Activated T-cell treated with anti-CD3 and anti-CD28 coated beads, Interleukin-2, amount 50 U/mL, for 72 hours (primary cell): ENCODE data around the gene SLC2A13. TPM values are rescaled to one million over a fixed set of nuclear protein-coding genes. Genes with fewer than 3 reads are reported as not detected.

ENCODE experiments used
- ATAC-seq, 2 donors: fragments of 150-1000 bp; cut with Tn5 transposase; replicated peaks in 1 of 2; 2 replicates each; pipeline ENCODE4 v1.10.0; 2021; ENCODE audit warnings: moderate library complexity in 2 of 2, mild to moderate bottlenecking in 1 of 2
- DNase-seq, 2 donors: peaks; one replicate each; pipeline ENCODE4 v3.0.0; 2021 to 2022; ENCODE audit warnings: mixed read lengths in 1 of 2
- H3K27ac Mint-ChIP-seq: one replicate; pipeline ENCODE4 v1.8.0; 2022; ENCODE audit warnings: mild to moderate bottlenecking, moderate library complexity, mixed read lengths
- H3K27me3 Mint-ChIP-seq: one replicate; pipeline ENCODE4 v1.8.0; 2022; ENCODE audit warnings: low read depth, mixed read lengths
- H3K36me3 Mint-ChIP-seq, 2 donors: one replicate each; pipeline ENCODE4 v1.8.0; 2022; ENCODE audit warnings: mixed read lengths in 2 of 2, mild to moderate bottlenecking in 1 of 2; ENCODE audit not compliant: insufficient read depth in 2 of 2
- H3K4me1 Mint-ChIP-seq: one replicate; pipeline ENCODE4 v1.8.0; 2022; ENCODE audit warnings: low read depth, mixed read lengths
- H3K4me3 Mint-ChIP-seq, 2 donors: one replicate each; pipeline ENCODE4 v1.8.0; 2022; ENCODE audit warnings: mild to moderate bottlenecking in 2 of 2, mixed read lengths in 2 of 2, moderate library complexity in 2 of 2
- H3K9me3 Mint-ChIP-seq, 2 donors: one replicate each; pipeline ENCODE4 v1.8.0; 2022; ENCODE audit warnings: mixed read lengths in 2 of 2
- total RNA-seq, 2 donors: library from RNA; stranded (reverse); gene quantifications; one replicate each; pipeline ENCODE4 v1.2.3, GENCODE V29; 2022

SLC2A13 gene
- total RNA-seq, 2 donors from 2014 or later = 3.0 to 5.8 TPM

DNA sequence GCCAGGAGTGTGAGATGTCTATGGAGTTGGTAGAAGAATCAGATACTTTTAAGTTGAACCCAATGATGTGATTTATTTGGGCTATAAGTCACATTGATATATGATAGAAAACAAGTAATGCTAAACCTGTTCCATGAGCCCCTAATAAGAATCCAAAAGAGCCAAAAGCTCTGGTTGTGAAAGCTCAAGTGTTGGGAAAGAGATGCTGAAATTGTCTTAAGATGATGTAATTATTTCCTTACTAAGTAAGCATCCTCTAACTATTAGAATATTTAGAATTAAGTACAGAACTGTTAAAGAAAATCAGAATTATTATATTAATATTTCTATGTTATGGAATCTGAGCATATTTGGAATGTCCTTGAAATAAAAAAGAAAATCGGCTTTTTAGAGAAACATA is 17.6 kb upstream of the SLC2A13 start:
- no peak overlapping the region for H3K27ac Mint-ChIP-seq
- no peaks in the 10 kb centered on the region for H3K4me1 Mint-ChIP-seq
- H3K27me3 Mint-ChIP-seq = peaks cover 42% of the 10 kb centered on the region
- H3K36me3 Mint-ChIP-seq = peaks cover 0 to 3% of the 10 kb centered on the region in 2 donors
- no peak for ATAC-seq
- H3K4me3 Mint-ChIP-seq = no peak overlapping the region
- H3K9me3 Mint-ChIP-seq = no peaks in the 10 kb centered on the region
- DNase-seq = no peak

DNA sequence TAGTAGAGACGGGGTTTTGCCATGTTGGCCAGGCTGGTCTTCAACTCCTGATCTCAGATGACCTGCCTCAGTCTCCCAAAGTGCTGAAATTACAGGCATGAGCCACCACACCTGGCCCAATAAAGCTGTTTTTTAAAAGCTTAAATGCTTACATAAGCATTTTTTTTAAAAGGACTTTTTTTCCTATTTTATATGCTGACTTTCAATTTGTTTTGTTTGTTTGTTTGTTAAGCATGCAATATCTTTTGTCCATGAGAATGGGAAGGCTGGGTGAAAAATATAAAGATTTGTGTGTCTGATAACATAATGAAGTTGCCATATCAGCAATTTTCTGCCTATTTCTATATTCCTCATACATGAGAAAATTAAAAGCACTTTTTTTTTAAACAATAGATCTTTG is 17.0 kb upstream of the SLC2A13 start:
- no peaks in the 10 kb centered on the region for H3K9me3 Mint-ChIP-seq
- H3K36me3 Mint-ChIP-seq = peaks cover 0 to 3% of the 10 kb centered on the region in 2 donors
- H3K4me3 Mint-ChIP-seq = no peak overlapping the region
- peaks cover 4% of the 10 kb centered on the region for H3K4me1 Mint-ChIP-seq
- H3K27me3 Mint-ChIP-seq = peaks cover 37% of the 10 kb centered on the region
- H3K27ac Mint-ChIP-seq = no peak overlapping the region
- no peak for ATAC-seq
- DNase-seq = no peak

DNA sequence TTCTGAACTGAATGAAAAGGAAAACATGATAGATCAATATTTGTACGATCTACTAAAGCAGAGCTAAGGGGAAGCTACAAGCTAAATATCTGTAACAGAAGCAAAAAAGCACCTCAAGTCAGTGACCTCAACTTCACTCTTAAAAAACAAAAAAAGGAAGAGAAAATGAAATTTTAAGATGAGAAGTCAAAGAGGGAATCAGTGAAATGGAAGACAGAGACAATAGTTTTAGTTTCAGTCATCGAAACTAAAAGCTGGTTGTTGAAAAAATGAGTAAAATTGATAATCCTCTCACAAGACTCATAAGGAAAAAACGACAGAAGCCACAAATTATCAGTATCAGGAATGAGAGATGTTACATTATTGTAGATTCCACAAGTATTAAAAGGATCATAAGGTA is 11.9 kb upstream of the SLC2A13 start:
- Mint-ChIP-seq H3K27ac (peak overlapping the region; percentile 47), H3K9me3 (no peaks in the 10 kb centered on the region), H3K27me3 (peaks cover 60% of the 10 kb centered on the region), H3K4me3 (peak overlapping the region in 1 of 2 donors; percentile 59), H3K4me1 (peaks cover 14% of the 10 kb centered on the region), H3K36me3 (peaks cover 0 to 4% of the 10 kb centered on the region in 2 donors)
- peak; percentile 47 to 49 for ATAC-seq
- no peak for DNase-seq

DNA sequence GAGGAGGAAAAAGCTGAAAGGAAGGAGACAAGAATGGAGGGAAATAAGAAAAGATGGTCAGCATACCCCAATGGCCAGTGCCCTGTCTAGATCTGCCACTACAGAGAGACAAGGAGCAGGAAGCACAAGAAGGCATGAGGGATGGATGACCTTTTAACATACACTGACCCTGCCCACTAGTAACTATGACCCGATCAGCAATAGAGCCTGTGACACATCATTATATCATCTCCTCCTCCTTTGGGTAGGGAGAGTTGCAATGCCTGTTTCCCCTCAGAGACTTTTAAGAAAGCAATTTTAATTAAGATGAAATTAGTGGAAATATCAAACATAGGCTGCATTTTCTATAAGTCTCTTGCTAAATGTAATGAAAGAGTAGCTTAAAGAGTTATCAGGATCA is 4.7 kb upstream of the SLC2A13 start:
- Mint-ChIP-seq H3K27me3 (peaks cover 36% of the 10 kb centered on the region), H3K4me3 (no peak overlapping the region), H3K36me3 (no peaks in the 10 kb centered on the region), H3K4me1 (peaks cover 35% of the 10 kb centered on the region), H3K27ac (no peak overlapping the region), H3K9me3 (no peaks in the 10 kb centered on the region)
- DNase-seq = no peak
- no peak for ATAC-seq

DNA sequence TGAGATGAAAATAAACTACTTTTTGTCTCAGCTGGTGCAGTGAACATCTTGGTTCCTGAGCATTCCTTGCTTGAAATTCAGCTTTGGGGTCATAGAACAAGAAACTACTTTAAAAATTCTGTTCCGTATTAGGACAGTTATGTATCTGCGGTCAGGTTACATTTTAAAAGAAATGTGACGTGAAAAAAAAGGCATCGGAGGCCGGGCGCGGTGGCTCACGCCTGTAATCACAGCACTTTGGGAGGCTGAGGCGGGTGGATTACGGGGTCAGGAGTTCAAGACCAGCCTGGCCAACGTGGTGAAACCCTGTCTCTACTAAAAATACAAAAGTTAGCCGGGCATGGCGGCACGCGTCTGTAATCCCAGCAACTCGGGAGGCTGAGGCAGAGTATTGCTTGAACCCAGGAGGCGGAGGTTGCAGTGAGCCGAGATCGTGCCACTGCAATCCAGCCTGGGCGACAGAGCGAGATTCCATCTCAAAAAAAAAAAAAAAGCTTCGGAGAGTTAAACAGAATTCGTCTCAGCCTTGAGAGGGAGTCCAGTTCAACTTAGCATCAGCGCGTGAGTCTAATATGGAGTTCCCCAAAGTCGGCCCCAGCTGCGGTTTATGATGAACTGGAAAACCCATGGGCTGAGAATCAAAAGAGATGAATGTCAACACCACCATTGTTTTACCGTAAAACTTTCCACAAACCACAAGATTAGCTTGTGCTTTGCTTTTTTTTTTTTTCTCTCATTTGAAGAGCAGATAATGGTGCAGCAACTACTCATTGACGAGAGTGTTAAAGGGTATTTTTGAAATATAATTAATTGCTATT is 2.1 kb upstream of the SLC2A13 start:
- ATAC-seq (no peak), DNase-seq (peak; percentile 36 to 43)
- peaks cover 0 to 1% of the 10 kb centered on the region in 2 donors for H3K36me3 Mint-ChIP-seq
- H3K27ac Mint-ChIP-seq = no peak overlapping the region
- H3K27me3 Mint-ChIP-seq = peaks cover 37% of the 10 kb centered on the region
- peak overlapping the region; percentile 79 to 88 for H3K4me3 Mint-ChIP-seq
- peaks cover 53% of the 10 kb centered on the region for H3K4me1 Mint-ChIP-seq
- H3K9me3 Mint-ChIP-seq = no peaks in the 10 kb centered on the region

DNA sequence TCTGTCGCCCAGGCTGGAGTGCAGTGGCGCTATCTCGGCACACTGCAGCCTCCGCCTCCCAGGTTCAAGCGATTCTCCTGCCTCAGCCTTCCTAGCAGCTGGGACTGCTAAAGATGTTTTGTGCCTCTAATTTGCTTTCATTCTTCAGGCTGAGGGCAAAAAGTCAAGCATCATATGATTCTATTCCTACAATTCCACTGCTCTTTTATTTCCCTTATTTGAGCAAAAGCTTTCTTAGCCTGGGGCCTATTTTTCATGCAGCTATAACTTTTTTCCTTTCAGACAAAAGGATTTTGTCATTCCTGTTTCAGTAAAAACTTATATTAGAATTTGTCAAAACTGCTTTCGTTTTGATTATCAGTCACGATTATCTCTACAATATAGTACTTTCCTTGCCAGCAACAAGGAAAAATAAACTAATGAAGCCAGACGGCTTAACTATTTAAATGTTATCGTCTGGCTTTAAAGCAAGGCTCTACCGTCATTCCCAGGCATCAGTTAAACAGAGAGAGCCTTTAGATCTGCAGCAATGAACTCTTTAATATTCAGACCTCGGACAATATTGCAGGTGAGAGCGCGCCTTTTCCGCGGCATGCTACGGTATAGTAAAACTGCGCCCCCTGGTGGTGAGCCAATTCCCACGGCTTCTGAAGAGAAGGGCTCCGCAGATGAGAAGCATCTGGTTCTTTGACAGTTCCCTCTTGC is 1.4 kb upstream of the SLC2A13 start:
- H3K4me1 Mint-ChIP-seq = peaks cover 55% of the 10 kb centered on the region
- H3K27ac Mint-ChIP-seq = peak overlapping the region; percentile 63
- H3K9me3 Mint-ChIP-seq = no peaks in the 10 kb centered on the region
- ATAC-seq (peak; percentile 26 to 27), DNase-seq (peak; percentile 89 to 90)
- peaks cover 0 to 1% of the 10 kb centered on the region in 2 donors for H3K36me3 Mint-ChIP-seq
- peaks cover 31% of the 10 kb centered on the region for H3K27me3 Mint-ChIP-seq
- peak overlapping the region; percentile 79 to 88 for H3K4me3 Mint-ChIP-seq

DNA sequence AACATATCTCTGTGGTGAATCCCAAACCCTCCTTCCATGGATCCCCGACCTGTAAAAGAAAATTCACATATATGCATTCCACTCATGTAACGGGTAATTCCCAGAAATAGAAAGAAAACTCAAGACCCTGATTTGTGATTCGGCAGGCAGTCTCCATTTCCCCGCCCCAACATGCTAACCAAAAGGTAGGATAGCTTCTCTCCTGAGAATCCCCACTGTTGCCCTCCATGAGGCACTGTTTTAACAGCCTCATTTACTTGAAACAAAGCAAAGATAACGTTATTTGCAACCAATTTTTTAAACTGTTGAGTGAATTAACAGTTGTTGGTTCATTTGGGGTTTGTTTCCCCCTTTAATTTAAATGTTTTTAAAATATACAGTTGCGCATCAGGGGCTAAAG is 774 bp upstream of the SLC2A13 start:
- peak overlapping the region; percentile 79 to 88 for H3K4me3 Mint-ChIP-seq
- H3K36me3 Mint-ChIP-seq = peaks cover 0 to 1% of the 10 kb centered on the region in 2 donors
- ATAC-seq (no peak), DNase-seq (no peak)
- no peaks in the 10 kb centered on the region for H3K9me3 Mint-ChIP-seq
- peaks cover 56% of the 10 kb centered on the region for H3K4me1 Mint-ChIP-seq
- peaks cover 35% of the 10 kb centered on the region for H3K27me3 Mint-ChIP-seq
- no peak overlapping the region for H3K27ac Mint-ChIP-seq

DNA sequence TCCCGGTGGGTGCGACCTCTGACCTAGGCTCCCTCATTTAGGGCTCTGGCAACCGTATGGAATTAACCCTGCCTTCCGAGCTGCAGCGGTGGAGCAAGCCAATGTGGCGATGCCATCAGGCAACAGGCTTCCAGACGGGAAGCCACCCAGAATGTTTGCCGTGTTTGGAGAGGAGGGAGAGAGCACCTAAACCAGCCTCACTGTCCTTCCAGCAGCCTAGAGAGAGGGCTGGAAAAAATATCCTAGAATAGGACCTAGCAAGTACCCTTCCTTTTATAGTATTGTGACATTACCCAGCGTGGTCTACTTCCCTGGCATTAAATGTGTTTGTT is 287 bp upstream of the SLC2A13 start:
- peaks cover 60% of the 10 kb centered on the region for H3K4me1 Mint-ChIP-seq

DNA sequence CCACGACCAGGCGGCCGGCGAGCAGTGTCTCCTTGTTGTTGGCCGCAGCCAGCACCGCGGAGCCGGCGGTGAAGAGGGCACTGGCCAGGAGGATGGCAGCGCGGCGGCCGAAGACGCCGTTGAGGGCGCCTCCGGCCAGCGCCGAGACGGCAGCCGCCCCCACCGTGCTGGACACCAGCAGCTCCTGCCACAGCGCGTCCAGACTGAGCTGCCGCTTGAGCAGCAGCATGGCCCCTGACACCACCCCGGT is 691 bp downstream of the SLC2A13 start:
- H3K9me3 Mint-ChIP-seq = no peaks in the 10 kb centered on the region
- no peak overlapping the region for H3K27ac Mint-ChIP-seq
- ATAC-seq = peak in 1 of 2 donors; percentile 20
- peaks cover 53% of the 10 kb centered on the region for H3K4me1 Mint-ChIP-seq
- H3K4me3 Mint-ChIP-seq = peak overlapping the region; percentile 84 to 85
- peaks cover 30% of the 10 kb centered on the region for H3K27me3 Mint-ChIP-seq
- no peak for DNase-seq
- peaks cover 0 to 1% of the 10 kb centered on the region in 2 donors for H3K36me3 Mint-ChIP-seq

More for the DNA sequence above, 287 bp upstream of the SLC2A13 start:
- H3K9me3 Mint-ChIP-seq = no peaks in the 10 kb centered on the region
- H3K36me3 Mint-ChIP-seq = peaks cover 0 to 1% of the 10 kb centered on the region in 2 donors
- no peak for ATAC-seq
- H3K4me3 Mint-ChIP-seq = peak overlapping the region; percentile 79 to 88
- H3K27ac Mint-ChIP-seq = no peak overlapping the region
- no peak for DNase-seq
- H3K27me3 Mint-ChIP-seq = peaks cover 37% of the 10 kb centered on the region

DNA sequence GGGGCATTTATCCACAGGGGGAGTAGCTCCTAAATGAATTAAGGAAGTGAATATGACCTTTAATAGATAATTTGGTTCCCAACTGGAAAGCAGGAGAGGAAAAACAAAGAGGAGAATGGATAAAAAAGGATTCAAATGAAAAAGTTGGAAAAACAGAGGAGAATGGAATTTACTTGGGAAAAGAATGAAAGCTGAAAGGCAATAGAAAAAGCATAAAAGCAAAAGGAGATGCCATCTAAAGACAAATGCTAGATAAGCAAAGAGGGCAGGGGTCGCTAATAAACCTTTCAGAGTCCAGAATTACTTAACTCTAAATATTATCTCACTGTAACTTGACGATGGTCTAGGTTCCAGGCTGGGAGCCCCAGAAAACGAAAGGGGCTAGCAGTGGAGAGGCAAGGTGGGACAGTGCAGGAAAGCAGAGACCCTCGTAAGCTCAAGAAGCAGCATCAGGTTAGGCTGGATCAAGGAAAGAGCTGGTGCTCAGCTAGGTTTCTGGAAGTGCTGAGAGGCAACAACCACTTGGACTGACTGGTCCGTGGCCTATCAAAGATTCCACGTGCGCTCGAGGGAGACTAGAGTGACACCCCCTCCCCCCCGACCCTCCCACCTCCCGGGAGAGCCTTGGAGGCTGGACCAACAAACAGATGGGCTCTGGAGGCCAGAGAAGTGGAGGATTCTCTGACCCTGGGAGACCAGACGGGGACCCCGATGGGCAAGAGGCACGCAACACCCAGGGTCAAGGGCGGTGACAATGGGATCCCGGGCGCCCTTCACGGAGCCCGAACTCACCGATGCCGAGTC is 1.2 kb downstream of the SLC2A13 start:
- Mint-ChIP-seq H3K27ac (no peak overlapping the region), H3K9me3 (no peaks in the 10 kb centered on the region), H3K27me3 (peaks cover 29% of the 10 kb centered on the region), H3K4me3 (peak overlapping the region; percentile 84 to 85), H3K4me1 (peaks cover 53% of the 10 kb centered on the region), H3K36me3 (peaks cover 0 to 1% of the 10 kb centered on the region in 2 donors)
- DNase-seq (no peak), ATAC-seq (no peak)

DNA sequence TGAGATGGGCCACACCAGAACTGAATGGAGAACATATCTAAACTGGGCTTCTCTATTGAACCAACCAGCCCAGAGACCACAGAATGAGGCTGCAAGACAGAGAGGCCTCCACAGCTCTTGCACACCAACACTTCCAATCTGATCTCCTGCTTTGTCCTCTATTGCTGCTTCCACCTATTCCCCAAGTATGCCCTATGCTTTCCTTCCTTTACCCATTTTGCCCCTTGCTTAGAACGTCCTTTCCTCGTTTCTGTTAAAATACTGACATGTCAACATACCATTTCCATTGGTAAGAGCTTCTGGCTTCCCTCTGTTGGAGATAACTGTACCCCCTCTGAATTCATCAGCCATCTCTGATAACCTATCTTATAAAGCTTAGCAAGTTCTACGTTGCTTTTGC is 2.8 kb downstream of the SLC2A13 start:
- peaks cover 21% of the 10 kb centered on the region for H3K27me3 Mint-ChIP-seq

DNA sequence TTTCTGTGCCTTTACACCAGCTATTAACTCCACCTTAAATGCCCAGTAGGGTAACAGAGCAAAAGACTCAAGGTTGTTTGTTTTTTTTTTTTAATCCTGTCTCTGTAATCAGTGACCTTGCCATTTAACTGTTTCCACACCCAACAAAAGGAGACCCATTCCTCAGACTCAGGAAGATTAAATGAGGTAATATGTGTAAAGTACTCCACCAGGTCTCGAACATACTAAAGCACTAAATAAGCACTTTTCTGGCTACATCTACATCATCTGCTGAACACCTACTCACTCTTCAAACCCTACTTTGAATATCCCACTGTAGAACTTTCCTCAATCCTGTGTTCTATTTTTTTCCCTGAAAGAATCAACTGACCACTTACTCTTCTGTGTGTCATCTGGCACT is 4.1 kb downstream of the SLC2A13 start:
- no peak for DNase-seq
- Mint-ChIP-seq H3K27ac (no peak overlapping the region), H3K36me3 (peaks cover 0 to 1% of the 10 kb centered on the region in 2 donors), H3K4me1 (peaks cover 31% of the 10 kb centered on the region), H3K4me3 (no peak overlapping the region), H3K9me3 (no peaks in the 10 kb centered on the region), H3K27me3 (peaks cover 21% of the 10 kb centered on the region)
- no peak for ATAC-seq

More for the DNA sequence above, 2.8 kb downstream of the SLC2A13 start:
- Mint-ChIP-seq H3K36me3 (peaks cover 0 to 1% of the 10 kb centered on the region in 2 donors), H3K27ac (no peak overlapping the region), H3K4me1 (peaks cover 44% of the 10 kb centered on the region), H3K9me3 (no peaks in the 10 kb centered on the region), H3K4me3 (peak overlapping the region in 1 of 2 donors; percentile 85)
- ATAC-seq (no peak), DNase-seq (no peak)

DNA sequence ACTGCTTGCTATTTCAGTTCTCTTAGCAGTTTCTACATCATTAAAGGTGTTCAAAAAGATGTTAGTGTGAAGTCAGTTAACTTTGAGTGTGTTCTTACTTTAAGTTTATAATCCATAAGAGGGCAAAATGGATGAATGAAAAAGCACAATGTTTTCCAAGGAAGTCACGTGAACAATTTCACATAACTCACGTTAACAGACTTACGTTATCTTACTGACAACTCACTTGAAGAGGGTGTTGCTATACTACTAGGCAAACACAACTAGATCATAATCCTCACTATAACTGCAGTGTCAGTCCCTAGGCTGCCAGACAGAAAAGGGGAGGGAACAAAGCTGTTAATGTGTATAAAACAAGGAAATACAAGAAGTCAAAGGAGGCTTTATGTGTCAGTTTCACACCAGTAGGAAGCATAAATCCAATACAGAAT is 6.4 kb downstream of the SLC2A13 start:
- no peak for ATAC-seq
- H3K4me1 Mint-ChIP-seq = peaks cover 22% of the 10 kb centered on the region
- H3K27me3 Mint-ChIP-seq = peaks cover 19% of the 10 kb centered on the region

More for the DNA sequence above, 6.4 kb downstream of the SLC2A13 start:
- Mint-ChIP-seq H3K36me3 (no peaks in the 10 kb centered on the region), H3K9me3 (no peaks in the 10 kb centered on the region), H3K27ac (no peak overlapping the region), H3K4me3 (no peak overlapping the region)
- DNase-seq = no peak
